GM10266 (cell line): ENCODE measurements around the gene SH3BGRL.

ENCODE experiments used
- DNase-seq: peaks from one replicate; pipeline ENCODE4 v3.0.0; 2012; ENCODE audit errors: extremely low spot score
- CTCF ChIP-seq: IDR thresholded peaks from 2 replicates; pipeline ENCODE4 v1.5.1; 2012; ENCODE audit warnings: mild to moderate bottlenecking, low read depth; ENCODE audit not compliant: control insufficient read depth, insufficient read depth; ENCODE audit errors: missing control alignments

Gene SH3BGRL

GRCh38 chrX:81202943-81203342 is 1.0 kb downstream of the SH3BGRL start:
- TF ChIP-seq CTCF = no peak
- no peak for DNase-seq

- no peak for DNase-seq
- TF ChIP-seq CTCF = no peak
Measured at GRCh38 chrX:81205551-81205950, 3.6 kb downstream of the SH3BGRL start.

GRCh38 chrX:81206476-81206875 is 4.6 kb downstream of the SH3BGRL start:
- DNase-seq = no peak
- TF ChIP-seq CTCF = no peak

- no peak for TF ChIP-seq CTCF
- DNase-seq = no peak
Measured at GRCh38 chrX:81208916-81209315, 7.0 kb downstream of the SH3BGRL start.

DNA sequence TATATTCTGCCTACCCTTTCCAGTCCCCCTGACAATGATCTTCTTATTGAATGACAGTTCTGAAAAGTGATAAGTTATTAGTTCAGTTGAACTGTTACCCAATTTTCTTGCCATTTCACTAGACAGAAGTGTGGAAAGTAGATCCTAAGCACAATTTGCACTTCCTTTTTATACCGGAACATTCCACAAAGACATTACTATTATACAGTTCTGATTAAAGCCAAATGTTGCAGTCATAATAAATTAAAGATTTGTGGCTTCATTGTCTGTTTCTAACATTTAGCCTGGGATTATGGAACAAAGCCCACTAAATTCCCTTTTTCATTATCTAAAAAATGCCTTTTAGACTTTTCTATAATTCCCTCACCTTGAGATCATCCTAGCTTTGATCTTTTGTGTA is 13.8 kb downstream of the SH3BGRL start:
- no peak for TF ChIP-seq CTCF
- no peak for DNase-seq

- TF ChIP-seq CTCF = no peak
- no peak for DNase-seq
Measured at GRCh38 chrX:81229229-81229628, 27.3 kb downstream of the SH3BGRL start.

DNA sequence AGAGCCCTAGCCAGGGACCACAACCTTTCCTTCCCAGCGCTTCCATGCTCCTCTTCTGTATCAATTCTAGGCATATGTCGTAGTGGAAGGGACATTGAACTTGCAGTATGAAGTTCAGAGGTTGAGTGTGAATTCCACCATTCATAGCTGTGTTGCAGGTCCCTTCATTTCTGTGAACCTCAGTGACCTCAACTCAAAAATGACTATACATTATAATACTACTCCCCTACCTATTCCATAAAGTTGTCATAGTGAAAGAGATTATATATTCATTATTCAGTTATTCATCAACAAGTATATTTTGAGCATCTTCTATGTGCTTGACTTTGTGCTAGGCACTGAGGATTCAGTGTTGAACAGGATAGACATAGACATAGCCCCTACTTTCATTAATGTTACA is 28.0 kb downstream of the SH3BGRL start:
- TF ChIP-seq CTCF = no peak

More for the DNA sequence above, 28.0 kb downstream of the SH3BGRL start:
- DNase-seq = no peak
